Liver (tissue), 3 donors: ENCODE results near the gene RPH3AL.

Experiments used
- ATF3 ChIP-seq: IDR thresholded peaks from 2 replicates; pipeline ENCODE4 v1.6.1; 2016; ENCODE audit warnings: antibody characterized with exemption
- CTCF ChIP-seq: fragments of 150-350 bp; IDR thresholded peaks from 2 replicates; pipeline ENCODE4 v1.5.1; 2017; ENCODE audit warnings: improper control_type of control experiment, low read depth, low read length; ENCODE audit not compliant: missing input control
- EGR1 ChIP-seq, 2 donors: IDR thresholded peaks; 2 replicates each; pipeline ENCODE4 v1.6.1; 2016 to 2018; ENCODE audit warnings: antibody characterized with exemption in 2 of 2, low read depth in 2 of 2
- GABPA ChIP-seq, 2 donors: IDR thresholded peaks in 1 of 2; conservative IDR thresholded peaks in 1 of 2; 2 replicates each; pipeline ENCODE4 v1.6.1; 2016; ENCODE audit warnings: antibody characterized with exemption in 2 of 2, mild to moderate bottlenecking in 1 of 2, moderate library complexity in 1 of 2
- JUND ChIP-seq, 2 donors: IDR thresholded peaks; 2 replicates each; pipeline ENCODE4 v1.6.1; 2016; ENCODE audit warnings: antibody characterized with exemption in 2 of 2
- MAX ChIP-seq: IDR thresholded peaks from 2 replicates; pipeline ENCODE4 v1.6.1; 2016; ENCODE audit warnings: antibody characterized with exemption
- RAD21 ChIP-seq, 2 donors: IDR thresholded peaks; 2 replicates each; pipeline ENCODE4 v1.6.1; 2016; ENCODE audit warnings: antibody characterized with exemption in 2 of 2, mild to moderate bottlenecking in 2 of 2
- REST ChIP-seq: IDR thresholded peaks from 2 replicates; pipeline ENCODE4 v1.6.1; 2016; ENCODE audit warnings: antibody characterized with exemption, mild to moderate bottlenecking
- SP1 ChIP-seq: IDR thresholded peaks from 2 replicates; pipeline ENCODE4 v1.6.1; 2018; ENCODE audit warnings: antibody characterized with exemption, mild to moderate bottlenecking
- TAF1 ChIP-seq: conservative IDR thresholded peaks from 2 replicates; pipeline ENCODE4 v1.6.1; 2016; ENCODE audit warnings: antibody characterized with exemption, mild to moderate bottlenecking
- YY1 ChIP-seq: IDR thresholded peaks from 2 replicates; pipeline ENCODE4 v1.6.1; 2016; ENCODE audit warnings: antibody characterized with exemption, mild to moderate bottlenecking
- ZBTB33 ChIP-seq: IDR thresholded peaks from 2 replicates; pipeline ENCODE4 v1.6.1; 2016; ENCODE audit warnings: antibody characterized with exemption
- donor health status: healthy.
- donor health status: healthy.

- TF ChIP-seq CTCF (no peak), ZBTB33 (no peak), YY1 (no peak), EGR1 (IDR thresholded peaks at IDR 0.05; ENCODE audit: low read depth in 2 of 2) (no peak), ATF3 (no peak), TAF1 (no peak), MAX (no peak), JUND (IDR thresholded peaks at IDR 0.05) (no peak), REST (no peak), SP1 (no peak), RAD21 (IDR thresholded peaks at IDR 0.05) (no peak), GABPA (IDR thresholded peaks at IDR 0.05 in 1 of 2, conservative IDR thresholded peaks at IDR 0.05 in 1 of 2) (no peak)
These were observed 29.4 kb downstream of the RPH3AL start for GRCh38 chr17:323181-323580.
